Fibroblast of villous mesenchyme (primary cell): Measurements from ENCODE around the gene NPDC1. TPM values are rescaled to one million over a fixed set of nuclear protein-coding genes. Genes with fewer than 3 reads are reported as not detected.

ENCODE experiments used
- DNase-seq: peaks from one replicate; pipeline ENCODE4 v3.0.0-alpha.2; 2010; ENCODE audit warnings: low read depth
- H3K4me3 ChIP-seq: 2 replicates; pipeline ENCODE4 v1.5.1; 2011; ENCODE audit warnings: low read depth, mild to moderate bottlenecking, low read length
- CTCF ChIP-seq: IDR thresholded peaks from 2 replicates; pipeline ENCODE4 v1.5.1; 2012; ENCODE audit warnings: low read depth, mild to moderate bottlenecking, low read length; ENCODE audit not compliant: insufficient read depth
- total RNA-seq: library from RNA; depleted of rRNA; stranded (reverse); fragments of >200 nt; gene quantifications from 2 replicates; pipeline ENCODE4 v1.2.3, GENCODE V29; 2012

The NPDC1 gene
- total RNA-seq, 1 donor = 13.0 TPM

GRCh38 chr9:137019891-137020683 lies 25.9 kb downstream of the NPDC1 start:
- no peak for TF ChIP-seq CTCF
- DNase-seq = no peak
- no peak overlapping the region for H3K4me3 ChIP-seq

DNA sequence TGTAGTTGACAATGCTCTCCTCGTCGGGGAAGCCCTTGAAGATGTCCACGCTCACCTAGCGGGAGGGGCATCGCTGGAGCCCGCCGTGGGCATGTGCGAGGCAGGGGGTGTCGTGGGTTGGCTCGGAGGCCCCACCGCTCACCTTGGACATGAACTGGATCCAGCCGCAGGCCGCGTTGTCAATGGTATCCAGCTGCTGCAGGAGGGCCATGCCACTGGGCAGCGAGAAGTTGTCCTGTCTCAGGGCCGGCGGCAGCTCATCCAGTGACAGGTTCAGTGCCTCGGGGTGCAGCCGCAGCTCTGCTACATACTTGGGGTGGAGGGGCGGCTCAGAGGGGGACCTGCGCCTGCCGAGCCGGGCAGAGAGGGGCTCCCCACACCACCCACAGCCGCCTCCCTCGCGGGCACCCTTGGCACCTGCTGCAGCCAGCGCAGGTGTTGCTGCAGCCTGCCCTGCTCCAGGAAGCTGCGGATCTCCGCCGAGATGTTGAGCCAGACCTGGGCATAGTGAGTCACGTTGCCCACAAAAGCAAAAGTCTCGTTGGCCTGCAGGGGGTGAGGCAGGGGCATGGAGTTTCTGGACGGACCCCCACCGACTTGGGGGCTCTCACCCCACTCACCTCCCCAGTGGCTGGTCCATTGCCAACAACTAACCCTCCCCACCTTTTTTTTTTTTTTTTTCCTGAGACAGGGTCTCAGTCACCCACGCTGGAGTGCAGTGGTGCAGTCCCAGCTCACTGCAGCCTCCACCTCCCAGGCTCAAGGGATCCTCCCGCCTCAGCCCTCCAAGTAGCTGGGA lies 27.0 kb downstream of the NPDC1 start:
- no peak for TF ChIP-seq CTCF

GRCh38 chr9:137017791-137018497 lies 28.0 kb downstream of the NPDC1 start:
- DNase-seq = no peak
- no peak for TF ChIP-seq CTCF
- H3K4me3 ChIP-seq = no peak overlapping the region

More for the DNA sequence above, 27.0 kb downstream of the NPDC1 start:
- no peak for DNase-seq
- H3K4me3 ChIP-seq = no peak overlapping the region

DNA sequence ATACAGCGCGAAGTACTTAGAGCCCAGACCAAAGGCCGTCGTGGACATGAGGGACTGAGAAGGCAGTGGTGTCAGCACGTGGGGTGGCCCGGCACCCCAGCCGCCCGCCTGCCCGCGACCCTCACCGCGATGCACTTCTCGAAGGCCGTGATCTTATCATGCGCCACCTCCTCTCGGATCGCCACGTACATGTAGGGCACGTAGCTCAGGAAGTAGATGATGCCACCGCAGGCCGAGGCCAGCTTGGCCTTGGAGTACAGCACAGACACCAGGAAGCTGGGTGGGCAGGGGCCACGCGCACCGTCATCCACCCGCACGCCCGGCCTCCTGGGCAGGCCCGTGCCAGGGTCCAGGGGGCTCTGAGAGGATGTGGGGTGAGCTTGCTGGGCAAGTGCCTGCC lies 28.9 kb downstream of the NPDC1 start:
- no peak overlapping the region for H3K4me3 ChIP-seq
- TF ChIP-seq CTCF = no peak
- no peak for DNase-seq

DNA sequence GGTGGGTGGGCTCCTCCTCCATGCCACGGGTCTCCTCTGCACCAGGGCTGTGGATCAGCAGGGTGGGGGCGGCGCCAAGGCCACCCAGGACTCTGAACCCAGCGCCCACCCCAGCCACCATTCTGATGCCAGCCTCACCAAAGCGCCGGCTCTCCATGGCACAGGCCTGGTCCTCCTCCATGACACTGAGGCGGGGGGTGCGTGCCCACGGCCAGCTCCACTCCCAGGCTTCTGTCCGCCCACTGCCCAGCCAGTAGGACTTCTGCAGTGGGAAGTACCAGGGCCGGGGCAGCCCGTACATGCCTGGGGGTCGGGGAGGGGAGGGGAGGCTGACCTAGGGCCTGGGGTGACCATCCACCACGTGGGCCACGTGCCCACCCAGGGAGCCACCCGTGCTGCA lies 29.5 kb downstream of the NPDC1 start:
- H3K4me3 ChIP-seq = no peak overlapping the region
- TF ChIP-seq CTCF = no peak
- no peak for DNase-seq

GRCh38 chr9:137015976-137016375 lies 30.0 kb downstream of the NPDC1 start:
- no peak for DNase-seq
- TF ChIP-seq CTCF = no peak
- H3K4me3 ChIP-seq = no peak overlapping the region
